Measurements from ENCODE around the gene C2orf72. TPM values are rescaled to one million over a fixed set of nuclear protein-coding genes. Genes with fewer than 3 reads are reported as not detected.

The C2orf72 gene
- total and polyA plus RNA-seq, 2 of the 13 experiments (the other 11 are each of a cell fraction or from before 2014, with no cell fraction given): 147 to 203 TPM

GRCh38 chr2:231047923-231048915 is 10.9 kb downstream of the C2orf72 start (continued):
- no peak for TF ChIP-seq NFIC (IDR thresholded peaks at IDR 0.05; ENCODE audit: low read length)
- TF ChIP-seq CBX2 (IDR thresholded peaks at IDR 0.05; ENCODE audit: low read depth, low read length): no peak
- TF ChIP-seq CBX2 (CRISPR knock-in tag; IDR thresholded peaks at IDR 0.05; ENCODE audit: low read depth): no peak
- TF ChIP-seq REST (IDR thresholded peaks at IDR 0.05; ENCODE audit: borderline replicate concordance in 1 of 2, low read depth in 1 of 2, low read length in 2 of 2): no peak
- no peak for TF ChIP-seq ZNF746 (CRISPR knock-in tag; IDR thresholded peaks at IDR 0.05)
- no peak for TF ChIP-seq ZNF383 (CRISPR knock-in tag; IDR thresholded peaks at IDR 0.05; ENCODE audit: borderline replicate concordance)
- no peak for TF ChIP-seq ZNF577 (CRISPR knock-in tag; IDR thresholded peaks at IDR 0.05; ENCODE audit: borderline replicate concordance, low read depth)
- TF ChIP-seq ZNF543 (CRISPR knock-in tag; IDR thresholded peaks at IDR 0.05): no peak
- 0 out of 2 replicates have a peak, but pooled peaks have one; percentile 39 for TF ChIP-seq ARID2 (CRISPR knock-in tag; IDR thresholded peaks at IDR 0.05; ENCODE audit: borderline replicate concordance)
- no peak for TF ChIP-seq ZNF891 (CRISPR knock-in tag; IDR thresholded peaks at IDR 0.05)
- TF ChIP-seq ZNF292 (CRISPR knock-in tag; IDR thresholded peaks at IDR 0.05; ENCODE audit: borderline replicate concordance, low read depth): no peak
- no peak for TF ChIP-seq DR1 (CRISPR knock-in tag; IDR thresholded peaks at IDR 0.05)
- TF ChIP-seq SMYD3 (CRISPR knock-in tag; IDR thresholded peaks at IDR 0.05): no peak
- TF ChIP-seq RBFOX2 (IDR thresholded peaks at IDR 0.05; ENCODE audit: low read depth, low read length): 0 out of 2 replicates have a peak, but pooled peaks have one; percentile 34
- no peak for TF ChIP-seq PRDM15 (CRISPR knock-in tag; IDR thresholded peaks at IDR 0.05)
- TF ChIP-seq ZBTB43 (CRISPR knock-in tag; conservative IDR thresholded peaks at IDR 0.05): no peak
- no peak for TF ChIP-seq TSC22D2 (CRISPR knock-in tag; IDR thresholded peaks at IDR 0.05; ENCODE audit: borderline replicate concordance)
- TF ChIP-seq PTBP1 (IDR thresholded peaks at IDR 0.05; ENCODE audit: low read depth, low read length, poor library complexity, severe bottlenecking): no peak
- TF ChIP-seq ZBTB42 (CRISPR knock-in tag; IDR thresholded peaks at IDR 0.05): no peak
- TF ChIP-seq SSRP1 (CRISPR knock-in tag; IDR thresholded peaks at IDR 0.05): no peak
- TF ChIP-seq TOPORS (CRISPR knock-in tag; IDR thresholded peaks at IDR 0.05): peak; percentile 69; the same call in 1 of the 2 replicates

Data from HepG2 (cell line).